Right cardiac atrium (tissue), 5 donors: ENCODE data around the gene DEDD2. TPM values are rescaled to one million over a fixed set of nuclear protein-coding genes. Genes with fewer than 3 reads are reported as not detected.

ENCODE experiments used
- ATAC-seq, 2 donors: fragments of 200-7000 bp; cut with Tn5 transposase; one replicate each; pipeline versions ENCODE4 v1.8.0 to v1.9.1; 2020; ENCODE audit warnings: moderate library complexity in 2 of 2, mild to moderate bottlenecking in 1 of 2
- DNase-seq, 3 donors: peaks; one replicate each; pipeline ENCODE4 v3.0.0-alpha.2; 2020
- H3K27ac ChIP-seq: one replicate; pipeline ENCODE4 v1.5.1; 2013; ENCODE audit warnings: mild to moderate bottlenecking, low read length, control low read depth, moderate library complexity
- H3K27me3 ChIP-seq: one replicate; pipeline ENCODE4 v1.6.1; 2013; ENCODE audit not compliant: control insufficient read depth, insufficient read depth
- H3K4me1 ChIP-seq: one replicate; pipeline ENCODE4 v1.6.1; 2013; ENCODE audit warnings: low read length; ENCODE audit not compliant: control insufficient read depth, insufficient read depth
- H3K4me3 ChIP-seq: one replicate; pipeline ENCODE4 v1.5.1; 2013; ENCODE audit warnings: low read length, control low read depth
- H3K9me3 ChIP-seq: one replicate; pipeline ENCODE4 v1.6.1; 2013; ENCODE audit warnings: low read length; ENCODE audit not compliant: control insufficient read depth
- WGBS: extraction: QIAGEN DNeasy Blood & Tissue Kit; methylation state at CpG from one replicate; pipeline ENCODE4 v1.1.7; 2013; 5-methylcytosine and 5-hydroxymethylcytosine counted together
- intact Hi-C, 4 donors: fragments of 100-400 bp; cut with DNase I; formaldehyde crosslinking; loops; one replicate each; pipeline versions ENCODE4 v1.11.0 to v1.14.0; 2022 to 2023
- polyA plus RNA-seq: library from polyadenylated mRNA; stranded (reverse); fragments of 200-250 nt; gene quantifications from one replicate; pipeline ENCODE4 v1.2.3, GENCODE V29; 2013
- total RNA-seq, 4 donors: library from RNA; stranded (reverse); fragmentation: NEBNext Ultra II Directional; extraction: Animal tissue kit (Norgen Biotek cat#: 25700); gene quantifications; one replicate each; pipeline ENCODE4 v1.2.1, GENCODE V29; 2021
- donor health status: healthy with polysubstance abuse.
- donor health status: DM: no; HTN: yes; CAD: no.
- donor health status: DM: no; HTN: no; CAD: no.
- donor health status: DM: no; HTN: yes; CAD: no; lungs with severe emphysema.
- donor health status: DM: yes; HTN: yes; CAD: no.

DEDD2 gene
- total and polyA plus RNA-seq, 5 donors = 14.6 to 21.6 (median 17.9) TPM

DNA sequence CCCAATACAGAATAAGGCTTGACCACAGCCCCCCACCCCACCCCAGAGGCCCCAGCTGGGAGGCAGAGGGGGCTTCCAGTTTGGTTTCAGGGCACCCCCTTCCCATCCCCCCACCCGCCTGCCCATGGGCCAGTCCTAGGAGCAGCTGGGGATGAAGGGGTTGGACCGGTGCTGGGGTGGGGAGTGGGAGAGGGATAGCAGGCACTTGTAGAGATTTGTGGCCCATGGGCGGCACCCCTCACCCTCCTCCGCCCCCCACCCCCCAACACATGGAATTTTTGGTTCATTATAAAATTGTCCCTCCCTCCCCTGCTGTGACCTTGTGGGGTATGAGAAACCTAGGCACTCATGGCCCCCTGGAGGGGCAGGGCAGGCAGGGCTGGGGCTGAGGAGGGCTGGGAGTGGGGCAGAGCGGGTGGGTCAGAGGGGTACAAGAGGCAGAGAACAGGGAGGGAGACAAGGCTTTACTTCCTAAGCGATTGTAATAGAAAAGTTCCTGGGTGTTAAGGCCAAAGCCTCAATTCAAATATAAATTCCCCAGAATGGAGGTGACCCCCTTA lies 30.2 kb upstream of the DEDD2 start:
- Histone ChIP-seq H3K4me1 (peaks cover 18% of the 10 kb centered on the region), H3K27ac (no peak overlapping the region), H3K9me3 (no peaks in the 10 kb centered on the region), H3K4me3 (no peak overlapping the region), H3K27me3 (no peaks in the 10 kb centered on the region)
- ATAC-seq = no peak
- WGBS = 86% methylated on average over 6 of the region's 6 CpGs
- intact Hi-C loops = loop anchor here (5.0 kb wide), 2 partner anchors 35 to 50 kb away; no protein-coding TSS in a partner anchor
- DNase-seq = no peak

DNA sequence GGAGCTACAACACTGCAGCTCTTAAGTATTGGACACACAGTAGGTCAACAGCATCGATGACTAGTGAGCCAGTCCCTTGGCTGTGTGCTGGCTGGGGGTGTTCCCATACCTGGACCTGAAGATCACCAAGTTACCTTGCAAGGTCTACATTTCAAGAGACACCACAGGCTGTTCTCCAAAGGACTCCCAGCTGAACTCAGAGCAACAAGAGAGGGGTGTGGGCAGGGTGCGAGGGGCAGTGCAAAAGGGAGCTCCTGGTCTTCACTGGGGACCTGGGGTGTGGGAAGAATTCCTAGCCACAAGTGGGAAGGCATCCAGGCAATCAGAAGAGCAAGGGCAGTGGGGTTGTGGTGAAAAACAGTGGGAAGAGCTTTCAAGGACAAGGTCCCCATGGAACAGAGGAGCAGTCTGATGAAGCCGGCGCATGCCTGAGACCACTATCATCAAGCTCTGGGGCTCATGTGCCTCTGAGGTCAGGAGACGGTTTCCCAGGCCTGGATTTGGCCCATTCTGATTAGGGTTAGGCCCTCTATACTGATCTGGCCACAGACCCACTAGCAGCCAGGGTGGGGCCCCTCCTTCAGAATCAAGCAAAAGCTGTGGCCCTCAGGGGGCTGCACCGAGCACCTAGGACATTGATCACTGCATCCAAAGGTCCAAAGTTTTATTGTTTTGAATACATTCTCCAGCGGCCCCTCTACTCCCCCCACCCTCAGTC lies 29.6 kb upstream of the DEDD2 start:
- Histone ChIP-seq H3K27ac (peak overlapping the region; percentile 25), H3K4me3 (no peak overlapping the region), H3K27me3 (no peaks in the 10 kb centered on the region), H3K4me1 (peaks cover 18% of the 10 kb centered on the region), H3K9me3 (no peaks in the 10 kb centered on the region)
- 53% methylated on average over 7 of the region's 7 CpGs for WGBS
- ATAC-seq (no peak), DNase-seq (no peak)
- intact Hi-C loops = loop anchor here (5.0 kb wide), 2 partner anchors 35 to 50 kb away; no protein-coding TSS in a partner anchor

DNA sequence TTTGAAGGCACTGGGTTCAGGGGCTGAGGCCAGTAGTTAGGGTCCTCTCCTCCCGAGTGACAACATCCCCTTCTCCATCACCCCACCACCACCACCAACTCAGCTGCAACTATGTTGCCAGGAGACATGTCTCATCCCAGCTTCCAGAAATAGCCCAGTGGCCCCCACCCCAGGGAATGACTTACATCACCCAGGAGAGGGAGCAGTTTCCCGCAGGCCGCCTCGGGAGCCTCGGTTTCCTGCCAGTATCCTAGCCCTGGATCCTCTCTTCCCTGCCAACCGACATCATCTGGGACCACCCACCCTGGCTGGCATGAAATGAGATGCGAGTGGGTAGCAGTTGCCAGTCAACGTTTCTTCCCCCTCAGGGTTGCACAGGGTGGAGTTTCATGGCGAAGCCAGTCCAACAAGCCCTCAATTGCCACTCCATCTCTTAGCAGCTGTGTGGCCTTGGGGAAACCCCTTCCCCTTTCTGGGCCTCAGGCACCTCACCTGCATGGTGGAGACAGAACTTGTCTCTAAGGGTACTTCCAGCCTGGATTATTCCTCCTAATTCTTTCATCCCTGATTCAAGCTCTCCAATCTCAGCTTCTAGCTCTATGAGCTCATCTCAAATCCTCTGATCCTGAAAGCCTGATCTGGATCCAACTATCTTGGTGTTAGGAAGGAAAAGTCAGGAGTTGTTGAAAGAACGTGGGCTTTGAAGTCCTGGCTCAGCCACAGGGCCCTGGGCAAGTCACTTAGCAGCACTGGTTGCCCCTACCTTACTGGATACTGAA lies 28.9 kb upstream of the DEDD2 start:
- intact Hi-C loops = loop anchor here (5.0 kb wide), 2 partner anchors 36 to 51 kb away; no protein-coding TSS in a partner anchor
- H3K27me3 ChIP-seq = no peaks in the 10 kb centered on the region
- H3K4me3 ChIP-seq = no peak overlapping the region
- peaks cover 14% of the 10 kb centered on the region for H3K4me1 ChIP-seq
- H3K27ac ChIP-seq = peak overlapping the region; percentile 25
- WGBS = 13% methylated on average over 10 of the region's 10 CpGs
- DNase-seq (peak; percentile 82 to 88 (median 88)), ATAC-seq (peak in 1 of 2 donors; percentile 1)
- no peaks in the 10 kb centered on the region for H3K9me3 ChIP-seq

DNA sequence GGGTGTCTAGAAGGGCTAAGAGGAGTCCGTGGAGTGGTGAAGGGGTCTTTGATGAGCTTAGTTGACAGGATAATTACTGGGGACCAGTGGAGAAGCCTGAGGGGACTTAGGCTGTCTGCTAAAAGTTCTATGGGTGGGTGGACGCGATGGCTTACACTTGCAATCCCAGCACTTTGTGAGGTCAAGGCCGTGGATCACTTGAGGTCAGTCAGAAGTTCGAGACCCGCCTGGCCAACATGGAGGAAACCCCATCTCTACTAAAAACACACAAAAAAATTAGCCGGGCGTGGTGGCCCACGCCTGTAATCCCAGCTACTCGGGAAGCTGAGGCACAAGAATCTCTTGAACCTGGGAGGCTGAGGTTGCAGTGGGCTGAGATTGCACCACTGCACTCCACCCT lies 27.8 kb upstream of the DEDD2 start:
- no peaks in the 10 kb centered on the region for H3K9me3 ChIP-seq
- WGBS = 71% methylated on average over 10 of the region's 10 CpGs
- peak overlapping the region; percentile 44 for H3K27ac ChIP-seq
- no peaks in the 10 kb centered on the region for H3K27me3 ChIP-seq
- ATAC-seq (no peak), DNase-seq (no peak)
- H3K4me3 ChIP-seq = no peak overlapping the region
- intact Hi-C loops = loop anchor here (5.0 kb wide), 2 partner anchors 37 to 52 kb away; no protein-coding TSS in a partner anchor
- peaks cover 9% of the 10 kb centered on the region for H3K4me1 ChIP-seq

DNA sequence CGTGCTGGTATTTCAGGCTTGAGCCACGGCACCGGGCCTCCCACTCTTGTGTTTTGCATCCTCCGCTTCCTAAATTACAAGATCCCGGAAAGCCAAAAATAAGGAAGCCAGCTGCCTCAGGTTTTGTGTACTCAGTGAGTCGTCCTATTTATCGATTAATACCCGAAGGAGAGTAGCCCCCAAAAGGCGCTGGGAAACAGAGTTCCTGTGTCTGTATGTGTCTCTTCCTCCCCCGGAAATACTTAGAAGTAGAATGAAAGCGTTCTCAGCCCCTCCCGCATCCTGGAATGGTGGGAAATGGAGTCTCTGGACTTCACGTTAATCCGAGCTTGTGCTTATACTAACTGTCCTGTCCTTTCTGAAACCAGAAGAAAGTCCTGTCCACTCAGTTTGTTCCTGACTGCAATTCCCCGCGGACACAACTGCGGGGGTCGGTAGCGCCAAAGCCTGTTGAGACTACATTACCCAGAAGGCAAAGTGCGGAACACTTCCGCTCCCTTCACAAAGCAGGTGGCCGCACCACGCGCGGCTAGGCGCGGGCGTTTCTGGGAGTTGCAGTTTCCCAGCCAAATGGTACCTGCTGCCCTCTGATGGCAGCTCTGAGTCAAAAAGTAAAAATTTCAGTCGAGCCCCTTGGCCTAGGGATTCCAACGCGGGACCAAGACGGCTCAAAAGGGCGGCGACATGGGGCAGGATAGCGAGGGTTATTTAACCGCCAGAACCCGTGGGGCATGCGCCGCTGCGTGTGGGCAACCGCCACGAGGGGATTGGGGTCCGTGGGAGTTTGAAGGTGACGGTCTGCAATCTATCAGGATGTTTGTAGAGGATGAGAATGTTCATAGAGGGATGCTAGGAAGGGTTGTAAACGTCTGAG lies 27.1 kb upstream of the DEDD2 start:
- Histone ChIP-seq H3K27ac (peak overlapping the region; percentile 90), H3K27me3 (no peaks in the 10 kb centered on the region), H3K4me1 (peaks cover 5% of the 10 kb centered on the region), H3K9me3 (no peaks in the 10 kb centered on the region), H3K4me3 (peak overlapping the region; percentile 77)
- intact Hi-C loops = loop anchor here (5.0 kb wide), 2 partner anchors 38 to 53 kb away; no protein-coding TSS in a partner anchor
- ATAC-seq = peak; percentile 40 to 48
- 2% methylated on average over 45 of the region's 45 CpGs for WGBS
- peak; percentile 94 to 97 (median 96) for DNase-seq

DNA sequence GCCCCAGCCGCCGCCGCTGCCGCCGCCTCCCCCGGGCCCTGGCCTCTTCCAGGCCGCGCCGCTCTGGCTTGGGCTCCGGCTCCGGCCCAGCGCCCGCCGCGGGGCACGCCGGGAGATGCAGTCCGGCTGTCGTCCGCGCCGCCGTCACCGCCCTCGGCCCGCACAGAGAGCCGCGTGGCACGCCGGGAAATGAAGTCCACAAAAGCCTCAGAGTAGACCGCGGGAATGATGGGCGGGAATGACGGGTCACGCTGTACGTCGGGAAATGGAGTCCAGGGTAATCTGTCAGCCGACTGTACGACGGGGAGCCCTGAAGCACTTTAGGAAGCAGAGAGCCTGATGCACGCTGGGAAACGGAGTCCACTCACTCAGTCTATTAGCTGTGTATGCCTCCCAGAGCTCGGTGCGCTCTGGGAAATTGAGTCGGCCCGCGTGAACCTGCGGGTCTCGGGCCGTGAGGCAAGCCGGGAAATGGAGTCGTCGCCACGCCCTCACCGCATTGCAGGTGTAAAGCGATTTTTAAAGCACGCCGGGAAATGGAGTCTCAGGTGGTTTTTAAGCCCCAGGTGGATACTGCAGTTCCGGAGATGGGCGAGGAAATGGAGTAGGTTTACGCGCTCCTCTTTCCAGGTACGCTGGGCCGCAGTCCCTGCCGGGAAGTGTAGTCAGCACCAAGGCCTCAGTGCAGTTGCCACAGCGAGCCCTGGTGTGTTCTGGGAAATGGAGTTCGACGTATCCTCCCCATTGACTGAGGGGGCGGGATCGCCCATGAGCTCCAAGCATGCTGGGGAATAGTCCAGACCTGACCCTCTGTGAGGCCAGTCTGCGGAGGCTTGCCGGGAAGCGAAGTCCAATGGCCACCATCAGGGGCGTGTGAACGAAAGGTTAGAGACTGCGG lies 25.3 kb upstream of the DEDD2 start, which contains the start of gene GSK3A:
TSS of gene GSK3A (minus strand) at position 91 of the 898 bp plus-strand sequence. CDS start 137 bp downstream, outside the sequence.
- ATAC-seq = peak; percentile 89 to 91
- under 1% methylated on average over 76 of the region's 76 CpGs for WGBS
- peak within 1 kb of the TSS; percentile 94 for H3K4me3 ChIP-seq
- intact Hi-C loops = no loop called here
- peaks cover 5% of the 10 kb centered on the region for H3K4me1 ChIP-seq
- H3K27ac ChIP-seq = peak within 1 kb of the TSS; percentile 94
- H3K9me3 ChIP-seq = no peaks in the 10 kb centered on the region
- no peaks in the 10 kb centered on the region for H3K27me3 ChIP-seq
- peak; percentile 98 to 99 (median 99) for DNase-seq

DNA sequence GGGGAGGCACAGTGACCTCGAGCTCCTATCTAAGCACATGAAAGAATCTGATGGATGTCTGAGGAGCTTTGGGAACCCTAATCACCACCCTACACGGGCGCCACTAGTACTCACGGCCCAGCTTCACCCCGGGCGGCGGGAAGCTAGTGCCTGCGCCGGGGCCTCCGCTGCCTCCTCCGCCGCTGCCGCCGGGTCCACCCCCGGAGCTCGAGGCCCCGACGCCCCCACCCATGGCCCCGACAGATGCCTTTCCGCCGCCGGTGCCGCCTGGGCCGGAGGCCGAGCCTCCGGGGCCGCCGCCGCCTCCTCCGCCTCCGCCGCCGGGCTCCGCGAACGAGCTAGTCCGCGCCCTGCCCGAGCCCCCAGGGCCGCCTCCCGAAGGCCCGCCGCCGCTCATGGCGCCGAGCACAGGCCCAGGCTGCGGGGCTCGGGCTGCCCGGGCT lies 24.6 kb upstream of the DEDD2 start:
- under 1% methylated on average over 49 of the region's 49 CpGs for WGBS
- H3K4me3 ChIP-seq = peak overlapping the region; percentile 94
- intact Hi-C loops = no loop called here
- peak overlapping the region; percentile 44 for H3K27ac ChIP-seq
- no peaks in the 10 kb centered on the region for H3K9me3 ChIP-seq
- no peaks in the 10 kb centered on the region for H3K27me3 ChIP-seq
- peaks cover 5% of the 10 kb centered on the region for H3K4me1 ChIP-seq
- ATAC-seq = no peak
- DNase-seq = no peak

DNA sequence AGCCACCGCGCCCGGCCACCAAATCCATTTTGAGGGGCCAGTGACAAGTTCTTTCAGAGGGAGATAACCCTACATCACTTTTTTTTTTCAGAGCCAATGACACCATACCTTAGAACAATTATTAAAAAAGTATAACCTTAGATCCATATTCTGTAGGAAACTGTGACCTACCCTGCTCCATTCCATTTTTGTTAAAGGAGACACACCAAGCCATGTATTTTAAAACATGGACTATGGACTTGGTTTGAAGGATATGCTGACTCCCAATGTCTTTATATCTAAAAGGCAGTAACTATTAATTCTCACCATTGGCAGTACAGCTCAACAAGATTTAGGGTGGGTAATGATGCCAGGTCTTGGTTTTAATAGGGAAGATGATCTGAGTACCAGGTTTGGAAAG lies 23.8 kb upstream of the DEDD2 start:
- Histone ChIP-seq H3K4me1 (peaks cover 5% of the 10 kb centered on the region), H3K27ac (no peak overlapping the region), H3K4me3 (peak overlapping the region; percentile 94), H3K9me3 (no peaks in the 10 kb centered on the region), H3K27me3 (no peaks in the 10 kb centered on the region)
- no peak for DNase-seq
- WGBS = 97% methylated on average over 3 of the region's 3 CpGs
- intact Hi-C loops = no loop called here
- no peak for ATAC-seq

DNA sequence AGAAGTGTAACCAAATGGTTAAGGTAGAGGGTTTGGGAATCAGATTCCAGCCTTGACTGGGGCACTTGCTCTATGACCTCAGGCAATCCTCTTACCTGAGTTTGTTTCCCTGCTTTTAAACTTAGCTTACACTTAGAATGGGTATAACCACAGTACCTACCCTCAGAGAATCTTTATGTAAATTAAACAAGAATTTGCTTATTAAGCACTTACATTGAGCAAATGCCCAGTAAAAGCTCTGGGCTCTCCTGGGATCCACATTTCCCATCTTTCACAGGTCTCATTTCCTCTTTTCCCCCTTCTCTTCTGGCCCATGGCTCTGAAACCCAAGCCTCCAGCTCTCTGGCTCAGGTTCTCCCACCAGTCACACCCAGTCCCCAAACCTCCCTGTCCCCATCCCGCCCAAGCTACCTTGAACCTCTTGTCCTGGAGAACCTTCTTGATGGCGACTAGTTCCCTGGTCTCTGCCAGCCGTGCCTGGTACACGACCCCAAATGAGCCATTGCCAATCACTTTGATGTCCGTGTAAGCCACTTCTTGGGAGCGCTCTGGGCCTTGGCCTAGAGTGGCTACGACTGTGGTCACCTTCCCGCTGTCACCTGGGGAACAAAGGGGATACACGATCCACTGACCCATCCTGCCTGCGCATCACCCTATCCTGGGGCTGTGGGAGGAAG lies 22.2 kb upstream of the DEDD2 start:
- DNase-seq (no peak), ATAC-seq (no peak)
- Histone ChIP-seq H3K9me3 (no peaks in the 10 kb centered on the region), H3K27me3 (no peaks in the 10 kb centered on the region), H3K4me3 (no peak overlapping the region), H3K4me1 (no peaks in the 10 kb centered on the region), H3K27ac (no peak overlapping the region)
- 83% methylated on average over 10 of the region's 10 CpGs for WGBS
- intact Hi-C loops = no loop called here
